Activated gamma-delta T cell treated with Interleukin-2 at 50 U/mL for 16 hours (primary cell): ENCODE data around the gene POU5F1.
A peak's percentile ranks its signal among the peaks of the same experiment; 100 is the strongest.
"Not testable (repeated sequence)": the region's sequence is repeated elsewhere in the genome, so short reads cannot be mapped to it uniquely, and the experiment has no call there.

Experiments
- DNase-seq: peaks from one replicate; pipeline ENCODE4 v3.0.0-alpha.2; 2020

POU5F1 gene

GRCh38 chr6:31170600-31170881 lies at the start of gene POU5F1:
Gene POU5F1 (minus strand): TSS chr6:31170682. CDS start chr6:31170620, 62 bp downstream.
- DNase-seq: no peak

GRCh38 chr6:31216208-31216898 lies 45.9 kb upstream of the POU5F1 start:
- DNase-seq: no peak

GRCh38 chr6:31215216-31215615 lies 44.7 kb upstream of the POU5F1 start:
- DNase-seq: not testable (repeated sequence)

- no peak for DNase-seq
These were observed 44.0 kb upstream of the POU5F1 start for GRCh38 chr6:31214516-31214915.

GRCh38 chr6:31210741-31211532 lies 40.5 kb upstream of the POU5F1 start:
- DNase-seq: no peak

GRCh38 chr6:31210123-31210522 lies 39.6 kb upstream of the POU5F1 start:
- no peak for DNase-seq

GRCh38 chr6:31209137-31209536 lies 38.7 kb upstream of the POU5F1 start:
- DNase-seq: no peak

GRCh38 chr6:31208506-31208905 lies 38.0 kb upstream of the POU5F1 start:
- no peak for DNase-seq

GRCh38 chr6:31205638-31206037 lies 35.2 kb upstream of the POU5F1 start:
- no peak for DNase-seq

GRCh38 chr6:31204751-31205145 lies 34.3 kb upstream of the POU5F1 start:
- DNase-seq: no peak

- DNase-seq: peak; percentile 48
These were observed 33.0 kb upstream of the POU5F1 start for GRCh38 chr6:31203345-31203979.

GRCh38 chr6:31202259-31203166 lies 32.0 kb upstream of the POU5F1 start:
- no peak for DNase-seq

GRCh38 chr6:31199105-31199452 lies 28.6 kb upstream of the POU5F1 start:
- DNase-seq: not testable (repeated sequence)

- peak; percentile 92 for DNase-seq
These were observed 27.2 kb upstream of the POU5F1 start for GRCh38 chr6:31197559-31198305.

- DNase-seq: not testable (repeated sequence)
These were observed 26.0 kb upstream of the POU5F1 start for GRCh38 chr6:31196251-31197022.

GRCh38 chr6:31195308-31195979 lies 25.0 kb upstream of the POU5F1 start:
- DNase-seq: not testable (repeated sequence)

GRCh38 chr6:31194061-31194834 lies 23.8 kb upstream of the POU5F1 start:
- no peak for DNase-seq

- no peak for DNase-seq
These were observed 22.7 kb upstream of the POU5F1 start for GRCh38 chr6:31193206-31193605.

GRCh38 chr6:31192431-31193105 lies 22.1 kb upstream of the POU5F1 start:
- DNase-seq: peak; percentile 55
